ENCODE measurements around the gene RHBDD2.

The RHBDD2 gene

DNA sequence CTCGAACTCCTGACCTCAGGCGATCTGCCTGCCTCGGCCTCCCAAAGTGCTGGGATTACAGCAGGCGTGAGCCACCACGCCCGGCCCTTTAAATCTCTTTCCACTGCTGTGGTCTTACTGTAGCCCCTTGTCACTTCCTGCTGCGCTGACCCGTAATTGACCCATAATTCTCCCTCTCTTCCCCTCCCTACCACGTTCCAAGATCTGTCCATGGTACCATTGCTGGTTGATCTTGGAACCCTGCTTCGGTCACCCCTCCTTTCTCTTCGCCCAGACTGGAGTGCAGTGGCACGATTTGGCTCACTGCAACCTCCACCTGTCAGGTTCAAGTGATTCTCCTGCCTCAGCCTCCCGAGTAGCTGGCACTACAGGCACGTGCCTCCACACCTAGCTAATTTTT lies 42.6 kb downstream of the RHBDD2 start:
- DNase-seq = no peak

- DNase-seq = no peak
Observed at GRCh38 chr7:75922966-75923603, 44.3 kb downstream of the RHBDD2 start.

DNA sequence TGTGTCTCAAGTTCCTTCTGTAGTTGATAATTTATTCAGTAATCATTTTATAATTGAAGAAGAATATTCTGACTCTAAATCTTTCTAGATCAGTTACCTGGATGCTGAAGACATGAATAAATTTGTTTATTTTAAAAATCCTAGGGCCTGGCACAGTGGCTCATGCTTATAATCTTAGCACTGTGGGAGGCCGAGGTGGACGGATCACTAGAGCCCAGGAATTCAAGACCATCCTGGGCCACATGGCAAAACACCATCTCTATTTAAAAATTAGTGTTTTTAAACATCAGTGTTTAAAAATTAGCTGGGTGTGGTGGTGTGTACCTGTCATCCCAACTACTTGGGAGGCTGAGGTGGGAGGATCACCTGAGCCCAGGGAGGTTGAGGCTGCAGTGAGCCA lies 45.4 kb downstream of the RHBDD2 start:
- DNase-seq = no peak

- no peak for DNase-seq
Observed at GRCh38 chr7:75924889-75925288, 46.1 kb downstream of the RHBDD2 start.

DNA sequence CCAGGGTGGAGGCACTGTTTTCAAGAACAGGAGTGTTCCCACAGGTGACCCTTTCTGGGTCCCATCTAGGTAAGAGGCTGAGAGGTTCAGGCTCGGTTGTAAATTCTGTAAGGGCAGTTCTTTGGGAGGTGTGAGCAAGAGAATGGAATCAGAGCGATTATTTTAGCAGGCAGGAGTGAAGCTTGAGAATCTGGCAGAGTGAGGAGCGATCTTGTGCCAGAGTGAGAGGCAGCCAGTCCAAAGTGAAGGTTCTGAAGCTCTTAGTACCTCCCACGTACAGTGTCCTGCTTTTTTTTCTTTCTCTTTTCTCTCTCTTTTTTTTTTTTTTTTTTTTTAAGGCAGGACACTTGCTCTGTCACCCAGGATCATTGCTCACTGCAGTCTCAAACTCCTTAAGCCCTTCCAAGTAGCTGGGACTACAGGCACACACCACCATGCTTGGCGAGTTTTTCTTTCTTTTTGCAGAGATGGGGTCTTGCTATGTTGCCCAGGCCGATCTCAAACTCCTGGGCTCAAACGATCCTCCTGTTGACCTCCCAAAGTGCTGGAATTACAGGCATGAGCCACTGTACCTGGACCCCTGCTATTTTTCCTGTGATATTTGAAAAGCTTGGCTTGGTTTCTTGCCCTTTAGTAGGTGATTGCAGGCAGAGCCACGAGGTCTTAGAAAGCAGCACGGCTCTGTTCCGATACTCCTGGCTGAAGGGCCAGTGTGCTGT lies 47.0 kb downstream of the RHBDD2 start:
- no peak for DNase-seq

- DNase-seq = no peak
Observed at GRCh38 chr7:75928568-75928914, 49.7 kb downstream of the RHBDD2 start.

DNA sequence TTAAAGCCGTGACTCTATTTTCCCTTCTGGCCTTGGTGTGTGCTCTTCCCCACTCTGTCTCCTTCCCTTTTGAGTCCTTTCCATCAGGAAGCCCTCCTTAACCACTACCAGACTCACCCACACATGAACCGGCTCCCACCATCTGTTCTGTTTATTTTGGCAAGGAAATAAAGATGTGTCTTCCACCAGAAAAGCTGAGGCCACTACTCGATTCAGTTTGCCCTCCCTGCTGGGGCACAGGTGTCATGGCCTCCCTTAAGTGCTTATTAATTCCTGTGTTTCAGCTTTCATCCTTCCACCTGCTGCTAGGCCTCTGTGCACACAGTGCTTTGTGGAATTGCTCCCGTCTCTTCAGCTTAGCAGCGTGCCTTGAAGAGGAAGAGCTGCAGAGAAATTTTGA lies 52.8 kb downstream of the RHBDD2 start:
- DNase-seq = no peak

- DNase-seq = peak; percentile 56
Observed at GRCh38 chr7:75937958-75938786, 59.3 kb downstream of the RHBDD2 start.
